Thyroid gland (tissue), 4 donors: ENCODE results near the gene C1QTNF8.

ENCODE experiments used
- CTCF ChIP-seq, 6 experiments: fragments of 200-600 bp in 3 of 6; fragments of 450-650 bp in 3 of 6; sonication (generic) in 3 of 6; IDR thresholded peaks; one replicate each; pipeline ENCODE4 v1.5.1; 2016 to 2019; ENCODE audit warnings: antibody characterized with exemption in 6 of 6, mild to moderate bottlenecking in 2 of 6, inconsistent platforms in 1 of 6, moderate library complexity in 1 of 6
- POLR2A ChIP-seq, 2 donors: fragments of 450-650 bp; IDR thresholded peaks; one replicate each; pipeline ENCODE4 v1.6.1; 2017; ENCODE audit warnings: antibody characterized with exemption in 2 of 2, mild to moderate bottlenecking in 2 of 2, moderate library complexity in 1 of 2

GRCh38 chr16:1070864-1071408 is 25.1 kb downstream of the C1QTNF8 start:
- TF ChIP-seq CTCF (IDR thresholded peaks at IDR 0.05) (no peak), POLR2A (IDR thresholded peaks at IDR 0.05) (no peak)
